HG02870 (cell line): ENCODE data around the gene CRKL.

Experiments
- ATAC-seq: cut with Tn5 transposase; IDR thresholded peaks from one replicate; pipeline ENCODE4 v1.9.1; 2021; ENCODE audit warnings: mild to moderate bottlenecking, moderate library complexity; ENCODE audit not compliant: unreplicated experiment

CRKL gene

GRCh38 chr22:20949698-20950183 lies 32.5 kb downstream of the CRKL start:
- no peak for ATAC-seq

GRCh38 chr22:20951151-20951931 lies 34.1 kb downstream of the CRKL start:
- ATAC-seq: no peak

DNA sequence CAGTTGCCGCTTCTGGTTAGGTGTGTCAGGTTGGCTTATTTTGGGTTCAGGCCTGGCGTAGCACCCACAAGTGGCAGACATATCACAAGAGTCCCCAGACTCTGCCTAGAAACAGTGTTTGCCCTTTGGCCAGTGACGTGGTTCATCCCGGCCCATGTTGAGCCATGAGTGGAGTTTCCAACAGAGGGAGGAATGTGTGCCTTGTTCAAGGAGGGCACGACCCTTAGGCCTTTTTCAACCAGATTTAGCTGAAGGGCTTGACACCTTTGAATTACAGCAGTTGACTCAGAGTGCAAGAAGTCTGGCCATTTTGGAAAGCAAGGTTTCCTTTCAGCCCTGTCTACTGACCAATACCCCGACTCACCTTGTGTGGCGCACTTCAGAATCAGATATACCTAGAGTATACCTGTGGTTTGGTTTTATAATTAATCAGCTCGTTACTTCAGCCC lies 34.7 kb downstream of the CRKL start:
- no peak for ATAC-seq

GRCh38 chr22:20952544-20953341 lies 35.5 kb downstream of the CRKL start:
- no peak for ATAC-seq

DNA sequence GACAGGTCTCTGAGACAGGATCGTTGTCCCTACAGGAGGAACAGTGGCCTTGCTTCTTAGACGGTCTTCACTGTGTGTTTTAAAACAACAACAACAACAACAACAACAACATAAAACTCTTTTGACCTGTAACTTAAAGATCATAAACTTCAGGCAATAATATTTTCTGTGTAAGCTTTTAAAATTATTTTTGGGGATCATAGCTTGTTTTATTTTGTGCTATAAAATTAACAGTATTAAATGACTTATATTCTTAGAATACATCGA lies 36.1 kb downstream of the CRKL start:
- ATAC-seq: no peak

GRCh38 chr22:20953668-20954500 lies 36.7 kb downstream of the CRKL start:
- ATAC-seq: no peak

GRCh38 chr22:20955548-20955947 lies 38.3 kb downstream of the CRKL start:
- ATAC-seq: no peak

GRCh38 chr22:20956258-20957101 lies 39.3 kb downstream of the CRKL start:
- ATAC-seq: no peak

DNA sequence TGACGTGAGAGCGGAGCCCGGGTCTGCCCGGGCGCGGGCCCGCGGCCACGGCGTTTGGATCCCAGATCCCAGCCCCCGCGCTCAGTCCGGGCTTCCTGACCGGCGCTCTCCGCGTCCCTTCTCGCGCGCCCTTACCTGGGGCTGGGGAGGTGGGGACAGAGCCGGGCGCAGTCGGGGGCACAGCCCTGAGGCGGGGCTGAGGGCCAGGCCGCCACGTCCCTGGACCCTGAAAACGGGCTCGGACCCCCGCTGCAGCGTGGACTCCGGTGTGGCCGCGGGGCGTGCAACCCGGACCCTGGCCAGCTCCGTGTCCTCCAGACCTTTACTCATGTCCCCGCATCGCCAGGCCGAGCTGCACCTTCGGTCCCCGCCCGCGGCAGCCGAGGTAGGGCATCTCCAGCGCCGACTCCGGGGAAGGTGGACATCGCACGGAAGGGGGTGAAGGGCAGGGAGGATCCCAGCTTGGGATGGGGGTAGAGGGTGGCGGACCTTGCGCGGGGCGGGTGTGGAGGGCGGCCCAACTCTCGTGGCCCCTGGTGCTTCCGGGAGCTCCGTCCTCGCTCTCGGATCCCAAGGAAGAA lies 40.0 kb downstream of the CRKL start:
- ATAC-seq: no peak

DNA sequence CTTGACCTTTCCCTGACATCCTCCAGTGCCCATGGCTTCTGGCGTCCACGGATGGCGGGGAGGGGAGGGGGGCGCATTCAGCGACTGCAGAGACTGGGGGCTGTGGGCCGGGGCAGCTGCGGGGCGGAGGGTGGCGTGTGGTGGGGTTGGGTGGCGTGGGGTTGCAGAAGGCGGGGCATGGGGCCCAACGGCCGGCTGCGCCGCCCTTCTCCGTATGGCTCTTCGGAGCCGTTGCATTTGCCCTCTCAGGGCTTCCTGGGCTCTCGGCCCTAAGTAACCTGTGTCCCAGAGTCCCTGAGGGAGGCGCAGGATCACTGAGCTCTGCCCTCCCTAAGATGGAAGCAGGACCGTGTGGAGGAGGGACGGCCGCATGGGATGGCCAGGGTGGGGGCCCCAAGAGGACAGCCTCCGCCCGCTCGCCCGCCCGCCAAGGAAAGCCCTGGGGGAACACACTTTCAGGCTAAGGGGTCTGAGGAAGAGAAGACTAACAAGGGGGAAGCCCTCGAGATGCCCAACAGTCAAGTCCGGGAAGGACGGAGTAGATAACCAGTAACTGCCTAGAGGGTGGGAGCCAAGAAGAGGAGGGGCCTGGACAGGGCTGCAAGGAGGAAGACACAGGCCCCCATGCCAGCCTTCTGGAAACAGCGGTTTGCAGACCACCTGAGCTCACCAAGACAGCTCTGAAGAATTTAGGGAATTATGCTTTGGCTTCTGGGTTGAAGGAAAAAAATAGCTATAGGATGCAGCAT lies 40.6 kb downstream of the CRKL start:
- no peak for ATAC-seq

GRCh38 chr22:20959578-20960461 lies 42.6 kb downstream of the CRKL start:
- no peak for ATAC-seq

DNA sequence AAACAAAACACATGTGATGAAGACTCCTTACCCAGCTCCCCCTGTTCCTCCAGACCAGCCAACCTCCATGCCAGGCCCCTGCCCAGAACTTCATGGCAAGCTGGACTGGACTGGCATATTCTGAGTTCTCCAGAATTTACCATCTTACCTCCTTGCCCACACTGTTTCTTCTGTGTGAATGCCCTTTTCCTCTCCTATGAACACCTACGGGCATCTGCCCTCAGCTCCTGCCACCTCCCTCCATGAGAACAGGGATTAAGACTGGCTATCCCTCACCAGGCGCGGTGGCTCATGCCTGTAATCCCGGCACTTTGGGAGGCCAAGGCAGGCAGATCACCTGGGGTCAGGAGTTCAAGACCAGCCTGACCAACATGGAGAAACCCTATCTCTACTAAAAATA lies 43.4 kb downstream of the CRKL start:
- no peak for ATAC-seq

DNA sequence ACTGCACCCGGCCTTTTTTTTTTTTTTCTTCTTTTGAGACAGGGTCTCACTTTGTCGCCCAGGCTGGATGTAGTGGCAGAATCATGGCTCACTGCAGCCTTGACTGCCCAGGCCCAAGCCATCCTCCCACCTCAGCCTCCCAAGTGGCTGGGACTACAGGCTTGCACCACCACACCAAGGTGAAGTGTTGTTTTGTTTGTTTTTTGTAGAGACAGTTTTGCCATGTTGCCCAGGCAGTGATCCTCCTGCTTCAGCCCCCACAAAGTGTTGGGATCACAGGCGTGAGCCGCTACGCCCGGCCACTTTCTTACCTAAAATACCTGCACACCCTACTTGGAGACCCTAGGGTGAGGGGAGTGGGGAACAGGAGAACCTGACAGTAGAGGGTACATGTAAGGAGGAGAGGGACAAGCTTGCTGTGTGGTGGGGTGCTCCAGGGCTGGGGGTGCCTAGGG lies 45.3 kb downstream of the CRKL start:
- ATAC-seq: no peak

- no peak for ATAC-seq
Measured at GRCh38 chr22:20963201-20964052, 46.2 kb downstream of the CRKL start.

- ATAC-seq: no peak
Measured at GRCh38 chr22:20964090-20964798, 47.0 kb downstream of the CRKL start.

DNA sequence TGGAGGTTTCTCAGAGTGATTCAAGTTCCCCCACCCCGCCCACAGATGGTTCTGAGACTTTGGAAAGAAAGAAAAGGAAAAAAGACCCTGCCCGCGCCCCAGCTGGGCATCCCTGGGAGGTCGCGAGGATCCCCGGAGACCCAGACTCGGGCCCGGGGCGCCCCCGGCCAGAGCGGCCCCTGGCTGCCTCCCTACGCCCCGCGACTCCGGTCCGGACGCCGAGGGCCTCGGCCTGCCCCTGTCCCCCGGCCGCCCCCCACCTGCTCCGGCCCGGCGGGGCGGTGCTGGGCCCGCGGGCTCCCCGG lies 47.5 kb downstream of the CRKL start:
- ATAC-seq: no peak
